ENCODE measurements around the gene MGAT5. TPM values are rescaled to one million over a fixed set of nuclear protein-coding genes. Genes with fewer than 3 reads are reported as not detected.

MGAT5 gene
- total and polyA plus RNA-seq, 4 donors: 3.6 to 53.7 (median 31.3) TPM

DNA sequence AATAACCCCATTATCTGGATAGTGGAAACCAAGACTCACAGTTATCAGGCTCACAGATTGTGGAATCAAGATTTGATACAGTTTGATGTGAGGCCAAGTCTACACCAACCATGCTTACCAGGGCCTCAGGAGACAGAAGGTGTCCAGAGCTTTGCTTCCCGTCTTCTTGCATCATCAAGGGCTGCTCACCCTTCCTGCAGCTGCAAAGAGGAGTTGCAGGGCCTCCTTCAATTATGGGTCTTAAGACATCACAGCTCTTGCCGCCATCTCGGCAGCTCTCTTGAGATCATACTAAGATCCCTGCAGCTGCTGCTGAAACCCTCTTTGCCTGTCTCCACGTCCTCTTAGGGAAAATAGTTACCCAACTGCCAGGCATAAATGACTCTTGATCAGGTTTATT, 176.0 kb downstream of the MGAT5 start:
- no peak overlapping the region for H3K4me3 ChIP-seq

DNA sequence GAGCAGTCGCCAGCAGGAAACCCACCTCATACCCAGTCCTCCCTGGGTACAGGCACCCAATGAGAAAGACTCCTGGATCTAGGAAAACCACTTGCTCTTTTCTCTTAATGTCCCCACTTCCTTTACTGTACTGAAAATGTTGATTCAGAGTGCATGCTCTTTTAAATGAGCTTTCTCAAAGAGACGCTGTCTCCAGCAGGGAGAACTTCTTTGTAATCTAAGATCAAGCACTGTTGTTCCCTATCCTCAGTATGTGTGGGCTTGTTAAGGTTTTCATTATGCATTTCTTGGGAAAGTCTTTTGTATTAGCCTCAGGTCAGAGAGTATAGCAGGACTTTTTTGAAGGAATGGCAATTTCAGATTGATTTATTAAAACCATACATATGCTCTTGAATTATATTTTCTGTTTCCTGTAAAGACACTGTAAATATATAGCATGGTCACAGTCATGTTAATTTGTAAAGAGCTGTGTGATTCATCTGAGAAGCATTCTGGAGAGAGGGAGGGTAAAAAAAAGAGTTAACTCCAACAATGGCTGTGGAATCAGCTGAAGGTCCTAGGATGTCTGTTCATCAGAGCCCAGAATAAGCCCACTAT, 178.1 kb downstream of the MGAT5 start:
- Histone ChIP-seq H3K9me3 (ENCODE audit: control insufficient read depth in 4 of 4, insufficient read depth in 3 of 4, low read length in 3 of 4) (no peaks in the 10 kb centered on the region), H3K9ac (ENCODE audit: insufficient read depth in 1 of 2, low read length in 2 of 2) (no peak overlapping the region), H3K27ac (ENCODE audit: low read depth in 1 of 2, low read length in 1 of 2) (no peak overlapping the region), H3K27me3 (ENCODE audit: control insufficient read depth in 3 of 3, insufficient read depth in 3 of 3, low read length in 2 of 3) (no peaks in the 10 kb centered on the region), H3K4me1 (ENCODE audit: control insufficient read depth in 5 of 5, insufficient read depth in 5 of 5, low read length in 5 of 5) (no peaks in the 10 kb centered on the region), H3K36me3 (ENCODE audit: control insufficient read depth in 4 of 4, insufficient read depth in 4 of 4, low read length in 4 of 4) (peaks cover 0 to 25% (median 11%) of the 10 kb centered on the region in 4 donors), H3K4me3 (no peak overlapping the region)
- TF ChIP-seq, protein P1, sequence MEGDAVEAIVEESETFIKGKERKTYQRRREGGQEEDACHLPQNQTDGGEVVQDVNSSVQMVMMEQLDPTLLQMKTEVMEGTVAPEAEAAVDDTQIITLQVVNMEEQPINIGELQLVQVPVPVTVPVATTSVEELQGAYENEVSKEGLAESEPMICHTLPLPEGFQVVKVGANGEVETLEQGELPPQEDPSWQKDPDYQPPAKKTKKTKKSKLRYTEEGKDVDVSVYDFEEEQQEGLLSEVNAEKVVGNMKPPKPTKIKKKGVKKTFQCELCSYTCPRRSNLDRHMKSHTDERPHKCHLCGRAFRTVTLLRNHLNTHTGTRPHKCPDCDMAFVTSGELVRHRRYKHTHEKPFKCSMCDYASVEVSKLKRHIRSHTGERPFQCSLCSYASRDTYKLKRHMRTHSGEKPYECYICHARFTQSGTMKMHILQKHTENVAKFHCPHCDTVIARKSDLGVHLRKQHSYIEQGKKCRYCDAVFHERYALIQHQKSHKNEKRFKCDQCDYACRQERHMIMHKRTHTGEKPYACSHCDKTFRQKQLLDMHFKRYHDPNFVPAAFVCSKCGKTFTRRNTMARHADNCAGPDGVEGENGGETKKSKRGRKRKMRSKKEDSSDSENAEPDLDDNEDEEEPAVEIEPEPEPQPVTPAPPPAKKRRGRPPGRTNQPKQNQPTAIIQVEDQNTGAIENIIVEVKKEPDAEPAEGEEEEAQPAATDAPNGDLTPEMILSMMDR (IDR thresholded peaks at IDR 0.05; ENCODE audit: control extremely low read depth, extremely low read depth): no peak
- WGBS, 2 donors: 92 to 95% methylated on average over 2 of the region's 2 CpGs
- ATAC-seq (ENCODE audit: insufficient read depth, low FRiP score): no peak
- no peak for DNase-seq

More for the DNA sequence above, 176.0 kb downstream of the MGAT5 start:
- no peaks in the 10 kb centered on the region for H3K27me3 ChIP-seq (ENCODE audit: control insufficient read depth in 3 of 3, insufficient read depth in 3 of 3, low read length in 2 of 3)
- ATAC-seq (ENCODE audit: insufficient read depth, low FRiP score): no peak
- H3K36me3 ChIP-seq (ENCODE audit: control insufficient read depth in 4 of 4, insufficient read depth in 4 of 4, low read length in 4 of 4): peaks cover 0 to 20% (median 10%) of the 10 kb centered on the region in 4 donors
- H3K4me1 ChIP-seq (ENCODE audit: control insufficient read depth in 5 of 5, insufficient read depth in 5 of 5, low read length in 5 of 5): no peaks in the 10 kb centered on the region
- TF ChIP-seq, protein P1 (IDR thresholded peaks at IDR 0.05; ENCODE audit: control extremely low read depth, extremely low read depth): no peak
- no peak for DNase-seq
- WGBS, 2 donors: 40 to 84% methylated on average over 4 of the region's 4 CpGs
- H3K9me3 ChIP-seq (ENCODE audit: control insufficient read depth in 4 of 4, insufficient read depth in 3 of 4, low read length in 3 of 4): no peaks in the 10 kb centered on the region
- H3K27ac ChIP-seq (ENCODE audit: low read depth in 1 of 2, low read length in 1 of 2): no peak overlapping the region
- no peak overlapping the region for H3K9ac ChIP-seq (ENCODE audit: insufficient read depth in 1 of 2, low read length in 2 of 2)

DNA sequence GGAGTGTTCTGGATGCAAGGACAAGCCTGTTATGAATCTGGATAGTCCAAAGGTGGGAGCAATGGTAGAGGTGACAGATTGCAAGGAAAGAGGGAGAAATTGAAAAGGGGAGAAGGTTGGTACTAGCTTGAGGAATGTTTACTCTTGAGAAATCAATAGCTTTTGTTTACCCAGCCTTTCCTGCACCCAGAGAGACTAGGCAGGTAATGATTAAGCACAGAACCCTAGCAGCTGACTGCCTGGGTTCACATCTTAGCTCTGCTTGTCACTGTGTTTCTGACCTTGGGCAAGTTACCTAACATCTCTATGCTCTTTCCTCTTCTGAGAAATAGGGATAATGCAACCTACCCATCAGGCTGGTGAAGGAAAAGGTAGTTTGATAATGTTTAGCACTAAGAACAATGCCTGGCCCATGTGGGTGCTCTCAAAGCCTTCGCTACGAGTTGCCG, 178.6 kb downstream of the MGAT5 start:
- H3K36me3 ChIP-seq (ENCODE audit: control insufficient read depth in 4 of 4, insufficient read depth in 4 of 4, low read length in 4 of 4): peaks cover 0 to 25% (median 11%) of the 10 kb centered on the region in 4 donors
- no peak for ATAC-seq (ENCODE audit: insufficient read depth, low FRiP score)
- no peak overlapping the region for H3K4me3 ChIP-seq
- TF ChIP-seq, protein P1 (IDR thresholded peaks at IDR 0.05; ENCODE audit: control extremely low read depth, extremely low read depth): no peak
- H3K27me3 ChIP-seq (ENCODE audit: control insufficient read depth in 3 of 3, insufficient read depth in 3 of 3, low read length in 2 of 3): no peaks in the 10 kb centered on the region
- H3K4me1 ChIP-seq (ENCODE audit: control insufficient read depth in 5 of 5, insufficient read depth in 5 of 5, low read length in 5 of 5): no peaks in the 10 kb centered on the region
- 81 to 93% methylated on average over 3 of the region's 3 CpGs for WGBS, 2 donors
- DNase-seq: no peak
- H3K27ac ChIP-seq (ENCODE audit: low read depth in 1 of 2, low read length in 1 of 2): no peak overlapping the region
- no peaks in the 10 kb centered on the region for H3K9me3 ChIP-seq (ENCODE audit: control insufficient read depth in 4 of 4, insufficient read depth in 3 of 4, low read length in 3 of 4)
- H3K9ac ChIP-seq (ENCODE audit: insufficient read depth in 1 of 2, low read length in 2 of 2): no peak overlapping the region

- Histone ChIP-seq H3K9ac (ENCODE audit: insufficient read depth in 1 of 2, low read length in 2 of 2) (no peak overlapping the region), H3K27ac (ENCODE audit: low read depth in 1 of 2, low read length in 1 of 2) (no peak overlapping the region), H3K9me3 (ENCODE audit: control insufficient read depth in 4 of 4, insufficient read depth in 3 of 4, low read length in 3 of 4) (no peaks in the 10 kb centered on the region), H3K36me3 (ENCODE audit: control insufficient read depth in 4 of 4, insufficient read depth in 4 of 4, low read length in 4 of 4) (peaks cover 0 to 20% (median 9%) of the 10 kb centered on the region in 4 donors), H3K4me1 (ENCODE audit: control insufficient read depth in 5 of 5, insufficient read depth in 5 of 5, low read length in 5 of 5) (no peaks in the 10 kb centered on the region), H3K4me3 (no peak overlapping the region), H3K27me3 (ENCODE audit: control insufficient read depth in 3 of 3, insufficient read depth in 3 of 3, low read length in 2 of 3) (no peaks in the 10 kb centered on the region)
- TF ChIP-seq, protein P1 (IDR thresholded peaks at IDR 0.05; ENCODE audit: control extremely low read depth, extremely low read depth): no peak
- ATAC-seq (ENCODE audit: insufficient read depth, low FRiP score): no peak
- DNase-seq: no peak
- WGBS, 2 donors: 86 to 89% methylated on average over 7 of the region's 7 CpGs
Observed at GRCh38 chr2:134433469-134433868, 179.6 kb downstream of the MGAT5 start.
